ENCODE data around the gene WWOX. TPM values are rescaled to one million over a fixed set of nuclear protein-coding genes. Genes with fewer than 3 reads are reported as not detected.

WWOX gene
- total and polyA plus RNA-seq, 4 donors, result 5.4 to 61.5 (median 18.4) TPM

- Histone ChIP-seq H3K27ac (ENCODE audit: low read depth in 1 of 2, low read length in 1 of 2) (no peak overlapping the region), H3K27me3 (ENCODE audit: control insufficient read depth in 3 of 3, insufficient read depth in 3 of 3, low read length in 2 of 3) (no peaks in the 10 kb centered on the region), H3K36me3 (ENCODE audit: control insufficient read depth in 4 of 4, insufficient read depth in 4 of 4, low read length in 4 of 4) (no peaks in the 10 kb centered on the region), H3K4me1 (ENCODE audit: control insufficient read depth in 5 of 5, insufficient read depth in 5 of 5, low read length in 5 of 5) (peaks cover 0 to 3% (median 0%) of the 10 kb centered on the region in 5 donors), H3K4me3 (no peak overlapping the region), H3K9me3 (ENCODE audit: control insufficient read depth in 4 of 4, insufficient read depth in 3 of 4, low read length in 3 of 4) (peaks cover 0 to 2% (median 0%) of the 10 kb centered on the region in 4 donors), H3K9ac (ENCODE audit: insufficient read depth in 1 of 2, low read length in 2 of 2) (no peak overlapping the region)
- no peak for ATAC-seq (ENCODE audit: insufficient read depth, low FRiP score)
- DNase-seq, result no peak
- 96 to 100% methylated on average over 1 of the region's 1 CpG for WGBS, 2 donors
- no peak for TF ChIP-seq CTCF (IDR thresholded peaks at IDR 0.05; ENCODE audit: control extremely low read depth, extremely low read depth)
Measured at GRCh38 chr16:78829280-78829679, 729.8 kb downstream of the WWOX start.

- no peak for ATAC-seq (ENCODE audit: insufficient read depth, low FRiP score)
- Histone ChIP-seq H3K4me3 (no peak overlapping the region), H3K4me1 (ENCODE audit: control insufficient read depth in 5 of 5, insufficient read depth in 5 of 5, low read length in 5 of 5) (peaks cover 0 to 4% (median 0%) of the 10 kb centered on the region in 5 donors), H3K36me3 (ENCODE audit: control insufficient read depth in 4 of 4, insufficient read depth in 4 of 4, low read length in 4 of 4) (no peaks in the 10 kb centered on the region), H3K27ac (ENCODE audit: low read depth in 1 of 2, low read length in 1 of 2) (no peak overlapping the region), H3K9ac (ENCODE audit: insufficient read depth in 1 of 2, low read length in 2 of 2) (no peak overlapping the region), H3K27me3 (ENCODE audit: control insufficient read depth in 3 of 3, insufficient read depth in 3 of 3, low read length in 2 of 3) (no peaks in the 10 kb centered on the region), H3K9me3 (ENCODE audit: control insufficient read depth in 4 of 4, insufficient read depth in 3 of 4, low read length in 3 of 4) (peaks cover 0 to 2% (median 0%) of the 10 kb centered on the region in 4 donors)
- no peak for TF ChIP-seq CTCF (IDR thresholded peaks at IDR 0.05; ENCODE audit: control extremely low read depth, extremely low read depth)
- DNase-seq, result no peak
- WGBS, 2 donors, result 90% methylated on average over 9 of the region's 9 CpGs
Measured at GRCh38 chr16:78830599-78830998, 731.1 kb downstream of the WWOX start.

GRCh38 chr16:78832100-78832499 lies 732.6 kb downstream of the WWOX start:
- ATAC-seq (ENCODE audit: insufficient read depth, low FRiP score) (no peak), DNase-seq (no peak)
- H3K27me3 ChIP-seq (ENCODE audit: control insufficient read depth in 3 of 3, insufficient read depth in 3 of 3, low read length in 2 of 3), result no peaks in the 10 kb centered on the region
- H3K9ac ChIP-seq (ENCODE audit: insufficient read depth in 1 of 2, low read length in 2 of 2), result no peak overlapping the region
- WGBS, 2 donors, result 95 to 98% methylated on average over 2 of the region's 2 CpGs
- no peak overlapping the region for H3K4me3 ChIP-seq
- no peaks in the 10 kb centered on the region for H3K36me3 ChIP-seq (ENCODE audit: control insufficient read depth in 4 of 4, insufficient read depth in 4 of 4, low read length in 4 of 4)
- no peak for TF ChIP-seq CTCF (IDR thresholded peaks at IDR 0.05; ENCODE audit: control extremely low read depth, extremely low read depth)
- H3K9me3 ChIP-seq (ENCODE audit: control insufficient read depth in 4 of 4, insufficient read depth in 3 of 4, low read length in 3 of 4), result no peaks in the 10 kb centered on the region
- peaks cover 0 to 4% (median 0%) of the 10 kb centered on the region in 5 donors for H3K4me1 ChIP-seq (ENCODE audit: control insufficient read depth in 5 of 5, insufficient read depth in 5 of 5, low read length in 5 of 5)
- H3K27ac ChIP-seq (ENCODE audit: low read depth in 1 of 2, low read length in 1 of 2), result no peak overlapping the region
